ENCODE measurements around the gene ASPHD2. TPM values are rescaled to one million over a fixed set of nuclear protein-coding genes. Genes with fewer than 3 reads are reported as not detected.

Gene ASPHD2
- total and polyA plus RNA-seq, 10 of the 15 experiments (the other 5 are each of a cell fraction or from before 2014, with no cell fraction given) = 1.6 to 10.6 (median 5.2) TPM

- TF ChIP-seq PBX3 (IDR thresholded peaks at IDR 0.05; ENCODE audit: insufficient replicate concordance, low read depth, low read length) (no peak), ATF7 (IDR thresholded peaks at IDR 0.05; ENCODE audit: low read depth) (no peak), HSF1 (IDR thresholded peaks at IDR 0.05; ENCODE audit: low read depth, low read length) (no peak), MAX (IDR thresholded peaks at IDR 0.05; ENCODE audit: low read depth, low read length) (no peak), NKRF (conservative IDR thresholded peaks at IDR 0.05) (no peak), WRNIP1 (IDR thresholded peaks at IDR 0.05; ENCODE audit: borderline replicate concordance, low read depth, low read length) (no peak), CBX5 (IDR thresholded peaks at IDR 0.05; ENCODE audit: low read depth) (no peak), ZNF217 (IDR thresholded peaks at IDR 0.05) (no peak)
- FAIRE-seq (no peak), DNase-seq (ENCODE audit: low read depth, low spot score) (no peak), ATAC-seq (no peak)
- WGBS (ENCODE audit: insufficient coverage, insufficient replicate concordance, low lambda C conversion rate, missing lambda C conversion rate) = 94% methylated on average over 3 of the region's 5 CpGs
- Histone ChIP-seq H3K36me3 (ENCODE audit: control insufficient read depth in 2 of 2, insufficient read depth in 2 of 2, low read length in 1 of 2) (peaks cover 31 to 45% of the 10 kb centered on the region in 2 experiments), H3K4me3 (no peak overlapping the region), H2AFZ (ENCODE audit: control insufficient read depth, low read depth, low read length) (no peak overlapping the region), H3K4me2 (ENCODE audit: control insufficient read depth, insufficient read depth) (no peak overlapping the region), H3K79me2 (ENCODE audit: control insufficient read depth, insufficient read depth, low read length) (peaks cover 5% of the 10 kb centered on the region), H3K9ac (ENCODE audit: control insufficient read depth, insufficient read depth, low read length) (no peak overlapping the region), H3K4me1 (ENCODE audit: control insufficient read depth, insufficient read depth, low read length) (no peaks in the 10 kb centered on the region), H4K20me1 (ENCODE audit: control insufficient read depth, insufficient read depth) (no peaks in the 10 kb centered on the region), H3K27ac (ENCODE audit: control insufficient read depth, insufficient read depth) (no peak overlapping the region), H3K27me3 (replicated peaks in 1 of 2; ENCODE audit: control insufficient read depth in 2 of 2, insufficient read depth in 2 of 2, low read length in 1 of 2) (no peaks in the 10 kb centered on the region), H3K9me3 (replicated peaks; ENCODE audit: control insufficient read depth, insufficient read depth, low read length) (no peaks in the 10 kb centered on the region)
- intact Hi-C loops (cut with micrococcal nuclease; ENCODE audit: unreplicated experiment) = no loop called here
- in situ Hi-C loops (cut with MboI) = loop anchor here (5.0 kb wide), 2 partner anchors 60 to 95 kb away; no protein-coding TSS in a partner anchor
- ChIA-PET SMC1A (ENCODE audit: uncharacterized antibody, unreplicated experiment) (interaction anchor here (0.6 to 5.1 kb wide), 12 partner anchors 9 to 212 kb away, joined by 3 to 73 read pairs (median 4); no protein-coding TSS in a partner anchor), POLR2A (no interaction called here), RAD21 (ENCODE audit: unreplicated experiment) (interaction anchor here (1.2 to 2.4 kb wide), 5 partner anchors 31 to 98 kb away, joined by 3 to 11 read pairs (median 10); no protein-coding TSS in a partner anchor), CTCF (interaction anchor here (0.6 to 5.5 kb wide), 17 partner anchors 9 to 105 kb away, joined by 3 to 124 read pairs (median 4); partner anchors contain the start of genes HPS4 and SRRD)
- no TSS peak for BruUV-seq (replicated peaks)
Observed at GRCh38 chr22:26462051-26462450, 33.0 kb downstream of the ASPHD2 start.
